Panc1 (cell line): ENCODE data around the gene RNASE12. TPM values are rescaled to one million over a fixed set of nuclear protein-coding genes. Genes with fewer than 3 reads are reported as not detected.

Experiments
- ATAC-seq: fragments of 200-7000 bp; cut with Tn5 transposase; 2 replicates; pipeline ENCODE4 v1.9.1; 2020; ENCODE audit warnings: mild to moderate bottlenecking, moderate library complexity
- BruUV-seq: library from RNA; stranded (reverse); fragments of 400-500 nt; replicated peaks from 2 replicates; lab custom pipeline; 2021; lab: Mats Ljungman, UMichigan
- CTCF ChIA-PET: fragments of 300-600 bp; sonication (Branson Sonifier 250); formaldehyde crosslinking; loops from one replicate; lab custom pipeline; 2022; ENCODE audit warnings: antibody characterized with exemption; lab: Charles Lee
- POLR2A ChIA-PET: fragments of 300-600 bp; sonication (Branson Sonifier 250); formaldehyde crosslinking; loops from one replicate; lab custom pipeline; 2022; ENCODE audit warnings: antibody characterized with exemption; lab: Charles Lee
- DNase-seq: peaks from one replicate; pipeline ENCODE4 v3.0.0-alpha.2; 2010; ENCODE audit warnings: low read depth, low spot score
- H3K27ac ChIP-seq: 2 replicates; pipeline ENCODE4 v1.5.1; 2011; ENCODE audit warnings: mild to moderate bottlenecking, low read length, inconsistent platforms
- H3K27me3 ChIP-seq: fragments of 200-500 bp; sonication (Bioruptor generic); 2 replicates; pipeline ENCODE4 v1.6.0; 2014; ENCODE audit warnings: low read length, inconsistent platforms; ENCODE audit not compliant: control insufficient read depth, insufficient read depth
- H3K36me3 ChIP-seq: fragments of 200-500 bp; sonication (Bioruptor generic); 2 replicates; pipeline ENCODE4 v1.5.1; 2014; ENCODE audit warnings: inconsistent platforms, mild to moderate bottlenecking, low read length, moderate library complexity; ENCODE audit not compliant: control insufficient read depth, insufficient read depth
- H3K4me1 ChIP-seq: 2 replicates; pipeline ENCODE4 v1.5.1; 2011; ENCODE audit warnings: inconsistent platforms, mild to moderate bottlenecking, low read length, moderate library complexity; ENCODE audit not compliant: control insufficient read depth, insufficient read depth
- H3K4me3 ChIP-seq, 2 experiments: 2 replicates each; pipeline ENCODE4 v1.5.1; 2011 to 2012; ENCODE audit warnings: low read depth in 2 of 2, low read length in 2 of 2, mild to moderate bottlenecking in 2 of 2, inconsistent platforms in 1 of 2, moderate library complexity in 1 of 2
- H3K9me3 ChIP-seq: fragments of 200-500 bp; sonication (Bioruptor generic); 2 replicates; pipeline ENCODE4 v1.5.1; 2014; ENCODE audit warnings: low read depth, mild to moderate bottlenecking, inconsistent platforms, low read length, moderate library complexity; ENCODE audit not compliant: control insufficient read depth, insufficient read depth
- POLR2AphosphoS5 ChIP-seq: IDR thresholded peaks from 2 replicates; pipeline ENCODE4 v1.6.1; 2012; ENCODE audit warnings: mild to moderate bottlenecking, low read depth, low read length, moderate library complexity
- SIN3A ChIP-seq: IDR thresholded peaks from 2 replicates; pipeline ENCODE4 v1.6.1; 2012; ENCODE audit warnings: low read depth, mild to moderate bottlenecking, low read length, moderate library complexity, borderline replicate concordance; ENCODE audit not compliant: insufficient read depth
- TCF7L2 ChIP-seq: IDR thresholded peaks from 2 replicates; pipeline ENCODE4 v1.6.1; 2011; ENCODE audit warnings: mild to moderate bottlenecking, low read depth, low read length, inconsistent platforms
- in situ Hi-C: cut with HindIII; loops from 2 replicates; pipeline ENCODE4 v1.10.0; 2016; ENCODE audit warnings: low sequenced_read_pairs, low pct_unique_long_range_greater_than_20kb
- intact Hi-C: fragments of 100-400 bp; cut with micrococcal nuclease; formaldehyde crosslinking; loops from one replicate; pipeline ENCODE4 v1.10.0; 2022; ENCODE audit not compliant: unreplicated experiment
- total RNA-seq: library from RNA; stranded (reverse); gene quantifications from one replicate; pipeline ENCODE4 v1.2.1, GENCODE V29; 2021; ENCODE audit not compliant: unreplicated experiment
- TF ChIP-seq, protein P1 (sequence below), 2 experiments: IDR thresholded peaks; 2 replicates each; pipeline ENCODE4 v1.6.1; 2011 to 2012; ENCODE audit warnings: low read depth in 2 of 2, control low read depth in 1 of 2, low read length in 1 of 2, mild to moderate bottlenecking in 1 of 2, moderate library complexity in 1 of 2; ENCODE audit not compliant: insufficient read depth in 1 of 2
- TF ChIP-seq, protein P2 (sequence below): fragments of 450-650 bp; IDR thresholded peaks from 2 replicates; pipeline ENCODE4 v1.5.1; 2017; ENCODE audit warnings: mild to moderate bottlenecking

The RNASE12 gene
- total RNA-seq, 1 experiment from 2014 or later: not detected

DNA sequence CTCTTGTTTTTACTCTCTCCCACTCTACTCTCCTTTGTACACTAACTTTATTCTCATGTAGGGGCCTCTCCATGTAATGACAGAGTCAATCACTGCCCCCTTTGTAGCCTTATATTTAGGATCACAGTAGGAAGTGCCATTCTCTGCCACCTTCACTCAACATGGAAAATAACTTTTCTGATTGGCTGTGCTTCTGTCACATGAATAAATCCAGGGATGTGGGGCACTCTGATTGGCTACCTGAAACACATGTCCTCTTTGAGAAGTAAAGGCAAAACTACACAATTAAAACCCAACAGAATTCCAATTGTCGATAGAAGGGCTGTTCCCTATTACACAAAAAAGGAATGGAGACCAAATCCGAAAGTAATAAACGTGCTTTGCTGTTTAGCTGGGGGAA is 30.2 kb downstream of the RNASE12 start, which contains the start of gene RNASE9:
Gene RNASE9, minus strand, starts transcription at position 87 of the 400 bp plus-strand sequence.
- ChIA-PET CTCF (no interaction called here), POLR2A (no interaction called here)
- TF ChIP-seq, protein P1, sequence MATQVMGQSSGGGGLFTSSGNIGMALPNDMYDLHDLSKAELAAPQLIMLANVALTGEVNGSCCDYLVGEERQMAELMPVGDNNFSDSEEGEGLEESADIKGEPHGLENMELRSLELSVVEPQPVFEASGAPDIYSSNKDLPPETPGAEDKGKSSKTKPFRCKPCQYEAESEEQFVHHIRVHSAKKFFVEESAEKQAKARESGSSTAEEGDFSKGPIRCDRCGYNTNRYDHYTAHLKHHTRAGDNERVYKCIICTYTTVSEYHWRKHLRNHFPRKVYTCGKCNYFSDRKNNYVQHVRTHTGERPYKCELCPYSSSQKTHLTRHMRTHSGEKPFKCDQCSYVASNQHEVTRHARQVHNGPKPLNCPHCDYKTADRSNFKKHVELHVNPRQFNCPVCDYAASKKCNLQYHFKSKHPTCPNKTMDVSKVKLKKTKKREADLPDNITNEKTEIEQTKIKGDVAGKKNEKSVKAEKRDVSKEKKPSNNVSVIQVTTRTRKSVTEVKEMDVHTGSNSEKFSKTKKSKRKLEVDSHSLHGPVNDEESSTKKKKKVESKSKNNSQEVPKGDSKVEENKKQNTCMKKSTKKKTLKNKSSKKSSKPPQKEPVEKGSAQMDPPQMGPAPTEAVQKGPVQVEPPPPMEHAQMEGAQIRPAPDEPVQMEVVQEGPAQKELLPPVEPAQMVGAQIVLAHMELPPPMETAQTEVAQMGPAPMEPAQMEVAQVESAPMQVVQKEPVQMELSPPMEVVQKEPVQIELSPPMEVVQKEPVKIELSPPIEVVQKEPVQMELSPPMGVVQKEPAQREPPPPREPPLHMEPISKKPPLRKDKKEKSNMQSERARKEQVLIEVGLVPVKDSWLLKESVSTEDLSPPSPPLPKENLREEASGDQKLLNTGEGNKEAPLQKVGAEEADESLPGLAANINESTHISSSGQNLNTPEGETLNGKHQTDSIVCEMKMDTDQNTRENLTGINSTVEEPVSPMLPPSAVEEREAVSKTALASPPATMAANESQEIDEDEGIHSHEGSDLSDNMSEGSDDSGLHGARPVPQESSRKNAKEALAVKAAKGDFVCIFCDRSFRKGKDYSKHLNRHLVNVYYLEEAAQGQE (IDR thresholded peaks at IDR 0.05; ENCODE audit: insufficient read depth in 1 of 2, low read depth in 2 of 2, low read length in 1 of 2): no peak
- TF ChIP-seq, protein P2, sequence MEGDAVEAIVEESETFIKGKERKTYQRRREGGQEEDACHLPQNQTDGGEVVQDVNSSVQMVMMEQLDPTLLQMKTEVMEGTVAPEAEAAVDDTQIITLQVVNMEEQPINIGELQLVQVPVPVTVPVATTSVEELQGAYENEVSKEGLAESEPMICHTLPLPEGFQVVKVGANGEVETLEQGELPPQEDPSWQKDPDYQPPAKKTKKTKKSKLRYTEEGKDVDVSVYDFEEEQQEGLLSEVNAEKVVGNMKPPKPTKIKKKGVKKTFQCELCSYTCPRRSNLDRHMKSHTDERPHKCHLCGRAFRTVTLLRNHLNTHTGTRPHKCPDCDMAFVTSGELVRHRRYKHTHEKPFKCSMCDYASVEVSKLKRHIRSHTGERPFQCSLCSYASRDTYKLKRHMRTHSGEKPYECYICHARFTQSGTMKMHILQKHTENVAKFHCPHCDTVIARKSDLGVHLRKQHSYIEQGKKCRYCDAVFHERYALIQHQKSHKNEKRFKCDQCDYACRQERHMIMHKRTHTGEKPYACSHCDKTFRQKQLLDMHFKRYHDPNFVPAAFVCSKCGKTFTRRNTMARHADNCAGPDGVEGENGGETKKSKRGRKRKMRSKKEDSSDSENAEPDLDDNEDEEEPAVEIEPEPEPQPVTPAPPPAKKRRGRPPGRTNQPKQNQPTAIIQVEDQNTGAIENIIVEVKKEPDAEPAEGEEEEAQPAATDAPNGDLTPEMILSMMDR: no peak
- TF ChIP-seq SIN3A: no peak
- no peak for TF ChIP-seq POLR2AphosphoS5
- no peak for TF ChIP-seq TCF7L2
- Histone ChIP-seq H3K4me3 (no peak within 1 kb of the TSS), H3K27me3 (no peaks in the 10 kb centered on the region), H3K4me1 (no peaks in the 10 kb centered on the region), H3K9me3 (no peaks in the 10 kb centered on the region), H3K36me3 (no peaks in the 10 kb centered on the region), H3K27ac (no peak within 1 kb of the TSS)
- intact Hi-C loops (no loop called here), in situ Hi-C loops (no loop called here)
- ATAC-seq (no peak), DNase-seq (no peak)
- no TSS peak for BruUV-seq

DNA sequence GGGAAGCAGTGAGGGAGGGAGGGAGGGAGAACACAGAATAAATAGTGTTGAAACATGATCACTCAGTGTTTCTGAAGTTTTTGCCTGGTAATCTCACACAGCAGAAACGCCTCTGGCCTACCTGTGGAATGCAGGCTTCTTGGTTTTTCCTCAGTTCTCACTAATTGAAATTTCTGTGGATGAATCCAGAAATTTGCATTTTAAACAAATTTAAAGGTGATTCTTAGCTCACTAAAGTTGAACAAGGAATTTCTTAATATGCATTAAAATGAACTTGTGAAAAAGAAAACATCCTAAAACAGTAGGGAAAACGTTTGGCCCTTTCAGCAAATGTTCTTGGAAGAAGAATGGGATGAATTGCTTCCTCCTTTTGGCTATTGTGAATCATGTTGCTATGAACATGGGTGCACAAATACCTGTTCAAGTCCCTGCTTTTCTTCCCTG is 31.7 kb downstream of the RNASE12 start:
- H3K4me3 ChIP-seq: no peak overlapping the region
- ChIA-PET CTCF (no interaction called here), POLR2A (no interaction called here)
- no peaks in the 10 kb centered on the region for H3K4me1 ChIP-seq
- in situ Hi-C loops: no loop called here
- intact Hi-C loops: no loop called here
- no peak for TF ChIP-seq SIN3A
- TF ChIP-seq POLR2AphosphoS5: no peak
- ATAC-seq (no peak), DNase-seq (no peak)
- H3K36me3 ChIP-seq: no peaks in the 10 kb centered on the region
- no peaks in the 10 kb centered on the region for H3K27me3 ChIP-seq
- H3K27ac ChIP-seq: no peak overlapping the region
- H3K9me3 ChIP-seq: no peaks in the 10 kb centered on the region
- no TSS peak for BruUV-seq

DNA sequence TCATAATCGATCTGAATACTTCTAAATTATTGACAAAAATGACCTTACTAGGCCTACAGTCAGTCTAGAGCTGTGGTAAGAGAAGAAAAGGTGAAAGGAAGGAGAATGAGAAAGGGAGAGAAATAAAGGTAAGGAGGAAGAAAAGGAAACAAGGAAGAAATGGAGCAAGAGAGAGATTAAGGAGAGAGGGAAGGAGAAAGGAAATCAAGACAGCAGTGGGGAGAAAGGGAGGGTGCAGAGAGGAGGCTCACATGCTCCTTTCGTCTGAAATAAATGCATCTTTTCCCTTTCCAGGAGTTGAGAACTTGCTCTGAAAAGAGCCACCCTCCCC is 34.0 kb downstream of the RNASE12 start:
- H3K27ac ChIP-seq: no peak overlapping the region
- TF ChIP-seq POLR2AphosphoS5 (no peak), SIN3A (no peak), TCF7L2 (no peak)
- TF ChIP-seq, protein P2: no peak
- TF ChIP-seq, protein P1 (IDR thresholded peaks at IDR 0.05; ENCODE audit: insufficient read depth in 1 of 2, low read depth in 2 of 2, low read length in 1 of 2): no peak
- BruUV-seq: no TSS peak
- no peak overlapping the region for H3K4me3 ChIP-seq
- no peaks in the 10 kb centered on the region for H3K36me3 ChIP-seq
- H3K27me3 ChIP-seq: no peaks in the 10 kb centered on the region
- intact Hi-C loops (no loop called here), in situ Hi-C loops (no loop called here)
- ATAC-seq (no peak), DNase-seq (no peak)
- no peaks in the 10 kb centered on the region for H3K9me3 ChIP-seq
- H3K4me1 ChIP-seq: no peaks in the 10 kb centered on the region
- POLR2A ChIA-PET: no interaction called here
- CTCF ChIA-PET: no interaction called here
